Activated CD4-positive, alpha-beta T cell treated with anti-CD3 and anti-CD28 coated beads for 24 hours (primary cell): Measurements from ENCODE around the gene ASB2.

ENCODE experiments used
- DNase-seq, 2 donors: peaks; one replicate each; pipeline ENCODE4 v3.0.0-alpha.2; 2020; ENCODE audit warnings: low read depth in 2 of 2

Gene ASB2

DNA sequence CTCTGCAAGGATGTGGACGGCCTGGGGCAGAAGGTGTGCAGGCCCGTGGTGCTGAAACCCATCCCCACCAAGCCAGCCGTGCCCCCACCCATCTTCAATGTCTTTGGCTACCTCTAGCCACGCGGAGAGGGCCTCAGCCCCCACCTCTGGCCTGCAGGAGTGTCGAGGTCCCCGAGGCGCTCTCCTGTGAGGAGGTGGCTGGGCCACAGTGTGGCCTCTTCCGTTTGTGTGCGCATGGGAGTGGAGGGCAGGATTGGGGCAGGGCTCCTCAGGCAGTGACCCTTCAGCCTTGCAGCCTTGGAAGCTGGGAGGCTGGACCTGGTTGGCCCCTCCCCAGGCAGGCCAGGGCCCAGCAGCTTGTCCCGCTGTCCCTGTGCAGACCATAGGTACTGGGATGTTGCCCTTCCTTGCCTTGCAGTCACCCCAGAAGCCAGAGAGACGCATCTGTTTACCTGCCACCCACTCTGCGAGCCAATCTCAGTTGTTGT lies 47.3 kb downstream of the ASB2 start:
- DNase-seq, result no peak

DNA sequence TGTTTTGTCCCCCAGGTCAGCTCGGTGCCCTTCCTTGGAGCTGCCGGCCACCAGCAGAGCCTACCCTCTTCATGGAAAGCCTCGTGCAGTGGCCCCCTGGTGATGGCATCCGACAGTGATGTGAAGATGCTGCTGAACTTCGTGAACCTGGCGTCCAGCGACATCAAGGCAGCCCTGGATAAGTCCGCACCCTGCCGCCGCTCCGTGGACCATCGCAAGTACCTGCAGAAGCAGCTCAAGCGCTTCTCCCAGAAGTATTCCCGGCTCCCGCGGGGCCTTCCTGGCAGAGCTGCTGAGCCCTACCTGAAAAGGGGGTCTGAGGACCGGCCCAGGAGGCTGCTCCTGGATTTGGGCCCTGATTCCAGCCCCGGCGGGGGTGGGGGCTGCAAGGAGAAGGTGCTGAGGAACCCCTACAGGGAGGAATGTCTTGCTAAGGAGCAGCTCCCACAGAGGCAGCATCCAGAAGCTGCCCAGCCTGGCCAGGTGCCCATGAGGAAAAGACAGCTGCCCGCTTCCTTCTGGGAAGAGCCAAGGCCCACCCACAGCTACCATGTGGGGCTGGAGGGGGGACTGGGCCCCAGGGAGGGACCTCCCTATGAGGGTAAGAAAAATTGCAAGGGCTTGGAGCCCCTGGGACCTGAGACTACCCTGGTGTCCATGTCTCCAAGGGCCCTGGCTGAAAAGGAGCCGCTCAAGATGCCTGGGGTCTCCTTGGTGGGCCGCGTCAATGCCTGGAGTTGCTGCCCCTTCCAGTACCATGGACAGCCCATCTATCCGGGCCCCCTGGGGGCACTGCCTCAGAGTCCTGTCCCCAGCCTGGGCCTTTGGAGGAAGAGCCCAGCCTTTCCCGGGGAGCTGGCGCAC lies 48.0 kb downstream of the ASB2 start:
- DNase-seq, result no peak

DNA sequence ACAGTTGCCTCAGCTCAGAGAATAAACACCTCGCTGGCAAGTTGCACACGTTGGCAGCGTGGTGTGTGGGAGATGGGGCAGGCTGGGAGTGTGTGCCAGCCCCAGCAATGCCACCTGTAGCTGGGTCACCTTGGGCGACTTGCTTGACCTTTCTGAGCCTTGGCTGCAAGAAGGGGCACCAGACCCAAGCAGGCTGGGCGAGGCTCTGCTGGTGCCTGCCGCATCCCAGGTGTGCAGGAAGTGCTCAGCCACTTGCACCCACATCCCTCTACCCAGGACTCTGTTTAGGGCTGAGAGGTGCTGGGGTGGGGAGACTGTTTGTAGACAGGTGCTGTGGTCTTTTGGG lies 48.6 kb downstream of the ASB2 start:
- DNase-seq, result no peak

DNA sequence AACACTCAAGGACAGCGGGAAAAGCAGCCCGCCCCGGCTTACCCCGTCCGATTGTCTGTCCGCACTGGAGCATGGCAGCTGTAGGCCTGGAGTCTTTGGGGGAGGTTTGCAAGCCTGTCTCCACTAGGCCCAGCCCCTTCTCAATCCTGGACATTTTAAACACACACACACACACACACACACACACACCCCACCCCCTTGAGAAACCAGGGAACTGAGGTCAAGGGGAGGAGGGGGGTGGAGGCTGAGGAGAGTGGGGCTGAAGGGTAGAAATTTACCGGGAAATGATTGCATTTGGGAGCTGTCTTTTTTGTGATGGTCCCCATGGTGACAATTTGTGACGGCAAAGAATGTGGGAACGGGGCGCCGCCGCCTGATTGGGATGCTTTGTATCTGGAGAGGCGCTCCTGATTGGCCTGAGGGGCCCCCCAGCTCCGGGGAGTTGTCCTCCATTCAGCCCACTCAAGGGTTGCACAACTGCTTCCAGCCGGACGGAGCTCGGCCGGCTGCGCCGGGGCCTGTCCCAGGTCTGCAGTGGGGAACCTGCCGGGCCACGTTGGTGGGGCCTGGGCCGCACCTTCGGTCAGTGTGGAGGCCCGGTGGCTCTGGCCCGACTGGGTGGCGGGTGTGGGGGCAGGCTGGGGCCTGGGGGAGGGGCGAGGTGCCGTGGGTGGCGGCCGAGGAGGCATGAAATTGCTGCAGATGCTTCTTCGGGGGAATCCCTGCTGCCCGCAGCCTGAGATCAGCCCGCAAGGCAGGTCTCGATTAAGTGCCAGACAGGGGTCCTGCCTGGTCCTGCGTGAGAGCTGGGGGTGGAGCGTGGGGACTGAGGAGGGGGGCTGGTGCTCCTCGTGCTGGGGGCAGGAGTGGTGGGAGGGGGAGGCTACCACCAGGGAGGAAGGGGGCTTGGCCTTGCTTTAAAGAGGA lies 49.2 kb downstream of the ASB2 start, which contains the start of gene FAM181A:
TSS of gene FAM181A (plus strand) at position 472 of the 927 bp plus-strand sequence. CDS start 942 bp downstream, outside the sequence.
- DNase-seq, result no peak

DNA sequence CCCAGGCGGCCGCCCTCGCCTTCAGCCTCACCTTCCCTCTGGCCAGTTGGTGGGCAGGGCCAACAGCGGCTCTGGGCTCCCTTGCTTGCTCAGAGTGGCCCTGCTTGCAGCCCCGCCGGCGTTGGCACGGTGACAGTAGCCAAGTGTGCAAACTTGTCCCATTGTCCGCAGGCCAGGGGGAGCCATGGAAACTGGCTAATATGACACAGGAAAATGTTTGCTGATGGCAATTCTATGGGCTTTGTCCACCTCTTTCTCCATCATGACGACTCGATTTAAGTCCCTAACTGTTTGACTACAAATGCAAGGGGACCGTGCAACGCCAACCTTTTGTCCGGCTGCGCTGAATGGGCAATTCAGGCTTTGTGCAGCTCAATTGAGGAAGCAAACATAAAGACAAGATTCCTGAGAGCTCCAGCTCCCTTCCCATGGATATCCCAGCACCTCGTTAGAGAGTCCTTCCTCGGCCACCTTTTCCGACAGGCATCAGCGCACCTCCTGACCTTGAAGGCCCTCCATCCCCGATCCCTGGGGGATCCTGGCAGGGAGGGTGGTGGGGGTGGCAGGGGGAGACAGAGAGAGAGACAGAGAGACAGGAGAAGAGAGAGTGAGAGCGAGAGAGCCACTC lies 50.0 kb downstream of the ASB2 start:
- no peak for DNase-seq

DNA sequence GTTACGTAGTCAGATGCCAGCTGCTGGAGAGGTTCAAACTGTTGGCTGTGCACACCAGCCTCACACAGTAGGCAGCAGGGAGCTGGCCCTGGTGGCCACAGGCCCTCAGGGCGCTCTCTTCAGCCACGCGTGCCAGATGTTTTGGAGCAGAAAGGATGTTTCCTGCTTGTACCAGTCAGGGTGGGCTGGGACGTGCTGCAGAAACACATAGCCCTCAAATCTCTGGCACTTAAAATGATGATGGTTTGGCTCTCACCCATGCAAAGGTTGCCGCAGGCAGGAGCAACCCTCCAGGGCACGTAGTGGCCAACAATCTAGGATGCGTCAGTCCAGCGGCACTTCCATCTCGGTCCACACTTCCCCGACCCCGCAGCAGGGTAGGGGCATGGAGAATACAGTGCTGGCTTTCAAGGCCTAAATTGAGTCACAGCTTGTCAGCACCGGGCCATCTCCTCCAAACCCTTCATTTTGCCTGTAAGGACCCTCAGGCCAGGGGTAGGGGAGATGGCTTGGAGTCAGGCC lies 50.9 kb downstream of the ASB2 start:
- DNase-seq, result no peak

DNA sequence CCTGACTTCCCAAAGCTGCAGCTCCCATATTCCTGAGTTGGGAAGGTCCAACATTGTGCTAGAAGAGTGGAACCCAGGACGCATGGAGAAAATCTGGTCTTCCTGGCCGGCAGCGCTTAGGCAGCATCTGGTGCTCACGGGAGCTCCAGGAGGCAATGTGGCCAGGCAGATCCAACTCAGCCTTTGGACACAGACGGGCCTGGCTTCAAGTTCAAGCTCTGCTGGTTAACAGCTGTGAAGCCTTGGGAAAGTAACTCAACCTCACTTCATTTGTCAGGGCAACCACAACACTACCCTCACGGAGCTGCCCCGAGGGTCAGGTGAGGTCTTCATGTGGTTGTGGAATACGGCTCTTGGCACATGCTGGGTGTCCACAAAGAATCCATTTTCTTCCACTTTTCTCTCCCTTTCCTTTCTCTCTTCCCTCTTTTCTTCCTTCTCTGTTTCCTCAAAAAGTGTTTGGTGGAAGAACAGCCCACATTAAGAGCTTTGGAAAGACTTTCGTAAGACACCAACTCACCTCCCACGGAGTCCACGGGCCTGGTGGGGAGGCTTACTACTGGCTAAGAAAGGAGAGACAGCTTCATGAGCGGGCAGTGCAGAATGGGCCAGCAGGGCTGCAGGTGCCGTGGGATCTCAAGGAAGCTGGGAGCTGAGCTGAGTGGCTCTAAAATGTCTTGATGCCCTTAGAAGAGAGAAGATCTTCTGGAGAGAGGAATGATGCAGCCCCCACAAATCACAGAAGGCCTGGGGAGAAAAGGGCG lies 51.6 kb downstream of the ASB2 start:
- no peak for DNase-seq

DNA sequence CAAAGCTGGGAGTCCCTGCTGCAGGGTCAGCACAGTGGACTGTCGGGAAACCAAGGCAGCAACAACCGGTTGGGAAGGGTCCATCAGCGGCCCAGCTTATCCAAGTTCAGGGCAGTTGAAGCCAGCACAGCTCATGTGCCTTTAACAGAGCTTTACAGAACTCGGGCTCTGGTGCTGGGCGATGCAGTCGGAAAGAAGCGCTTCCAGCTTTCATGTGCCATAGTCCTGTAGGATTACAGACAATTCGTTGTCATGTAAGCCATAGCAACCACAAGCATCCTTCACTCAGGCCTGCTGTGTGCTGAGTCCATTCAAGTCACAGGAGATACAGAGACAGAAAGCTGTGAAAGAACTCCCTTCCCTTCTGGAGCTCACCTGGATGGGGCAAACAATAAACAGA lies 52.7 kb downstream of the ASB2 start:
- no peak for DNase-seq

DNA sequence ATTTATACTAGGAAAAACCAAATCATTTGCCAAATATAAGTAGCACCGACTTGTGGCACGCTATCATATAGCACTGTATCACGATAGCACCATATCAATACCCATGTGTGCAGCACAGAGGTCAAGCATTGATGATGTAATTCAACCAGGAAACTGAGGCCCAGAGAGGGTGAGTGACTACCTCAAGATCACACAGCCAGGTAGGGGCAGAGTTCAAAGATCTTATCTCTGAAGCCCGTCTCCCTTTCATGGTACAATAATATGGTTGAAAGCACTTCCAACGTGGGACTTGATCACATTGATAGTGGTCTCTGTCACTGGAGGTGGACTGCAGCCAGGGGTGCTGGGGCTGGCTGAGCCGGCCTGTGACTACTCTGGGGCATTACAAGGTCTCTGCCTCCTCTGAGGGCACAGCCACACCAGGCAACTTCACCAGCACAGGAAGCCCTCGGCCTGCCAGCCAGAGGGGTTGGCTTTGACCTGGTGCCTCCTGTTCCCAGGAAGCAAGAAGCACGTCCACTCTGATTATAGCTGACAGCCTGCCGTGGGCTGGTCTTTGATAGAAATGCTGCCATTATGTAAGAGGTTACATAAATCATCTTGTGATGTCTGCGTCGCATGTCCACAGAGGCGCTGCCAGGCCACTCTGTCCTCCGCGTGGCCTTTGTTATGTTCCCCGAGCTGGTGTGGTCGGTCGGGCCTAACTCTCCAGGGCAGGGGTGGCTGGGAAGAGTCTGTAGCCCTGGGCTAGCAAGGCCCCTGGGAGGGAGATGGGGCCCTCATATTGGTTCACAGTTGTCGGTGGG lies 55.2 kb downstream of the ASB2 start:
- no peak for DNase-seq

DNA sequence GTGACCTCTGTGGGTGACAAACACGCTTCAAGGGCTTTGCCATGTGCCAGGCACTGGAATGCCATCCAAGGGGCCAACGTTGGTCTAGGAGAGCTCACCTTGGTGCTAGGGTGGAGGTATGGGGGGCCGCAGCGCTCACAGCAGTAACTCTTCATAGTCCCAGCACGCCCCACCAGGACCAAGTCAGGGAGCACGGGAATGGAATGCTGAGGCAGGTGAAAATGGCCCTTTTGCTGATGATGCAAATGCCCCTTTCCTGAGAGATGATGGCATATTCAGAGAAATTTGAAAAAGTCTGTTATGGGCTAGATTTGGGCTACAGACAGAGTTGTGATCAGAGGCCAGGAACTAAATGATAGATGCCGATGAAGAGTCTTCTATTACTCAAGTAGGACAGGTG lies 59.2 kb downstream of the ASB2 start:
- no peak for DNase-seq

DNA sequence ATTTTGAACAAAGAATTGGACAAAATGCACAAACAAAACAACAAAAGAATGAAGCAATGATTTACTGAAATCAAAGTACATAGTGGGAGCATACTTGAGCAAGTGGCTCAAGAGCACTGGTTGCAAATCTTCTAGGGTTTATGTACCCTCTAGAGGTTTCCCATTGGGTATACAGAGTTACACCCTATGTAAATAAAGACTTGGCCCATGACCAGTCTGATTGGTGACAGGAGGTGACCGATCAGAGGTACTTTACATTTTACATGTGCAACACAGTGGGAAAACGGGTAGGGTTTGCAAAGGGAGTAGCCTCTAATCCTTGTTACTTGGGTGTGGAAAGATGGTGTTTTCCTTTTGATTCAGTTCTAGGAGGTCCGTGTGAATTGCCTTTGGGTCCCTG lies 59.9 kb downstream of the ASB2 start:
- no peak for DNase-seq

DNA sequence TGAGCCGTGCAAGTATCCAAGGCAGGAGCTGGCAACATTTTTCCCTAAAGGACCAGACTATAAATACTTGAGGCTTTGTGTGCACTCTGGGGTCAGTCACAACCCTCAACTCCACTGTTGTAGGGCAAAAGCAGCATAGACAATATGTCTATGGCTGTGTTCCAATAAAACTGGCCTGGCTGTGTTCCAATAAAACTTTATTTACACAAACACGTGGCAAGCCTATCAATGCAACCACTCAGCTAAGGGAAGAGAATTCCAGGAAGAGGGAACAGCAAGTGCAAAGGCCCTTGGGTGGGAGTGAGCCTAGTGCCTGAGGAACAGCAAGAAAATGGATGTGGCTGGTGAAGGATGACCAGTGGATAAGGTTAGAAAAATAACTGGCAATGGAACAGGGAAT lies 60.6 kb downstream of the ASB2 start:
- DNase-seq, result no peak

DNA sequence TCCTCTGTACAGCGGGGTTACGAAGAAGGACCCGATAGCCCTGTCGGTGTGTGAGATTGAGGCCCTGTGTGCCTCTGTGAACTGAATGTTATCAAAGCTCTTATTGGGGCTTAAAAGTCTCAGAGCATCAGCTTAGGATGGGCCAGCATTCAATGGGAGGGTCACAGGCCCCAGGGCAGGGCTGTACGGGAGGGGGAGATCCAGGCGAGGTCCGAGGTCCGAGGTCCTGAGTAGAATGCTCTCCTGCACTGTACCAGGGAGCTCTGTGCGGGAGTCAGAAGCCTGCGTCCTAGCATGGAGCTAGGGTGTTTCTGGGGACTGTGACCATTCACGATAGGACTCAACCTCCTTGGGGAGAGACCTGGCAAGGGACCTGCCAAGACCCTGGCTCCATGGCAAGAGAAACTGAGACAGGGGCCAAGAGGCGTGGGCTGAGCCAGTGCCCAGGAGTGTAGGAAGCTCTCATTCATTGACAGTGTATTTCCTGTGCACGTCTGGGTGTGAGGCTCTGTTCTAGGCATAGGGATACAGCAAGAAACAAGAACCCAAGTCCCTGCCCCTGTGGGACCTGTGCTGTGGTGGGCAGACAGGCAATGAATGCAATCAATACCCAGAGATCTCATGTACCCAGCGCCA lies 61.2 kb downstream of the ASB2 start:
- DNase-seq, result no peak

DNA sequence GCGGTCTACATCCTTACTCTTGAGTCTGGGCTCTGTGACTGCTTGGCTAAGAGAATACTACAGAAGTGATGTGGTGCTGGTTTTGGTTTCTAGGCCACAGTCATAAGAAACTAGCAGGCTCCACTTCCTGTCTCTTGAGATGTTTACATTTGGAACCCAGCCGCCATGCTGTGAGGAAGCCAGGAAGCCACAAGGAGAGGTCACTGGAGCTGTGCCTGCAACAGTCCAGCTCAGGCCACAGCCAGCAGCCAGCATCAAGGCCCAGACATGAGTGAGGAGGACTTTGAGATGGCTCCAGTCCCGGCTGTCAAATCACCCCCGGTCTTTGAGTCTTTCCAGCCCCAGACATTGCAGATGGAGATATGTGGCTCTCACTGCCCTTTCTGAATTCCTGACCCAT lies 62.1 kb downstream of the ASB2 start:
- DNase-seq, result no peak

DNA sequence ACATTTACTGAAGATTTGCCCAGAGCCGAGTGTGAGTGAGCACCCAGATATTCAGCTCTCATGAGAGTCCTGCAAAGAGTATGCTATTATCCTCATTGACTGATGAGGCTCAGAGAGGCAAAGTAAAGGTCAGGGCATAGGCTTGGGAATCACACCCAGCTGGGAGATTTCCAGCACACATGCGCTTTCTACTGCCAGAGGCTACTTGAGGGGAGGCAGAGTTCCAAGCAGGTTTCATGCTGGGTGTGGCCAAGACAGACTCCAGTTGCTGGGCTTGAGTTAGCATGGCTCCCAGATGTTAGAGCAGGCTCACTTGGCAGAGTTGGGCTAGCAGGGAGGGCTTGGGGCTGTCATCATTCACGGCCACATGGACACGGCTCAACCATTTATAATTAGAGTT lies 63.6 kb downstream of the ASB2 start:
- no peak for DNase-seq

DNA sequence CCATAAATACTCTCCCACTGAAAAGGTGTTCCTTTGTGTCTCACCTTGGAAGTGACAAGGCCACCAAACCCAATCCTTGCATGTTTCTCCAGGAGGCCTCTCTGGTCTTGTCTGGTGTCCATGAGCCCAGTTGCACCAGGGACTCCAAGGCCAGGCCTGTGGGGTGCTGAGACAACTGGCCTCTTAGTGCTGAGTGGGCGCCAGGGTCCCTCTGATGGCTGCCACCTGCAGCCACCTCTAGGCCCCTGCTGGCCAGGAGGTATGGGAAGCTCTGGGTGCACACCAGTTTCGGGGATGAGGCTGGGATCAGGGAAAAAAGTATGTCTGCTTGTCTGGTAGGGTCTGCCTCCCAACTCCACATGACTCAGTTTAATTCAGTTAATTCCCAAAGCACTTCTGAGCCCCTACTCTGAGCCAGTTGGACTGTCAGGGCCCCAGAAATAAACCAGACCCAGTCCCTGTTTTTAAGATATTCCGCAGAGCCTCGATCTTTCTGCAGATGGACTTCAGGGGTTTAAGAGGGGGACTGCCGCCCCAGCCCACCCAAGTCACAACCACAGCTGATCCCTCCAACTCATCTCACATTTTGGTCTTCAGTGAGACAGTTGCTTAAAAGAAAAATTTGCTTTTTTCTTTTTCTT lies 64.3 kb downstream of the ASB2 start:
- DNase-seq, result no peak

DNA sequence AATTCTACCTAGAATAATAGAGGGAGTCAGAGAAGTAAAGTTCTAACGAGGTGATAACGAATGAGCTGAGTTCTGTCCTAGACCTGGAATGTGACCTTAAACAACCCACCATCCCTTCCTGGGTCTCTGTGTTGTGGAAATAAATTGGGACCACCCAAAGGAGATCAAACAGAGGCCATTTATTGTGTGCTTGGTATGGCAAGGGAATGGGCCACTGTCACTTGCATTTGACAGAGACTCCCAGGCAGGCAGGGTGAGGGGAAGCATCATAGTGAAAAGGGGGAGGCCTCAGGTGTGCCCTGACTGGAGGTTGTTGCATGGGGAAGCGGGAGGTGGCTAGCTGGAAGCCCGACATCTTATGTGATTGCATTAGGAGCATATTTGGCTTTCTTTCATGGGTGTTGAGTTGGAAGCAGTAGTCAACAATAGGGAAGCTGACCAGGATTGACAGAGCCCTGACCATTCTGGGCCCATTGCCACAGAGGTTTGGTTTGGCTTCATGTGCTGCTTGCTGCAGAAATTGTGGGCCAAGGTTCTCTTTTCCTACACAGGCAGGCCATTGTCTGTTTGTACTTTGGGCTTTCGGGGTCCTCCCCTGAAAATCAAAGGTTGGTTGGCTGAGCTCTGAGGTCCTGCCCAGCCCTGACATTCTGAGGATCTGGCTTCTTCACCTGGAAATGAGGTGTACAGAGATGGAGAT lies 66.8 kb downstream of the ASB2 start:
- DNase-seq, result no peak
